ENCODE measurements around the gene NFAM1.

Gene NFAM1

DNA sequence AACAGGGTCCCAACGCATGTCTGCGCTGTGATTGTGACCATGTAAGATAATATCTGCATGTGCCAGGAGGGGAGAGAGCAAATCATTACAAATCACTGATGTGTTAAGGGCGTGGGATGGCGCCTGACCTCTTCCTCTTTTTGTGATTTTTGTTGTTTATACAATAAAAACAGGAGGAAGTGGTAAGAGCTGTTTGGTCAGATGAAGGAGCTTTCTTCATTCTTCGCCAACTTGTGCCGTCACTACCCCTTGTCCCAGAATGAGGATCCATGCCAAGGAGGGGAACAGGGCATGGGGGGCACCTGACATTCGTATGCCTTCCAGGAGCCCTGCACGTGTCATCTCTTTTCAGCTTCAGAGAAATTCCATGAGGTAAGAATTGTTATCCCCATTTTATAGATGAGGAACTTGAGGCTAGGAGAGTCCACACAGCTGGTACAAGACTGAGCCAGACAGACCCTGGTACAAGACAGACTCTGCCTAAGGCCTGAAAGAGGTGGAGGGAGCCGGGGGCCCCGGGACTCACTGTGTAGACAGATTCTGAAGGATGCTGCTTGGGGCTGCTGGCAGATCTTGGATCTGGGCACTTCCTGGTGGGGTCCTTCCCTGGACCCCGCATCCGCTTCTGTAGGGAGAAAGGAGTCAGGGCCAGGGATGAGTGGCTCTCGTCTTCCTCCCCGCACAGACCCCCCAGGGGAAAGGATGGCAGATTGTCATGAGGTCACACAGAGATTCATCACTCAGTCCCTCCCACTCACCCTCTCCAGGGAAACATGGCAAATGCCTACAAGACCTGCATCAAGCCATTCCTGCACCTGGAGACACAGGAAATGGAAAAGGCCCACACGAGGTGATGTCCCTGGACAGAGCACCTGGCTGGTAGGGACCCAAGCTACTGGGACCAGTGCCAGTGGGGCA, 34.6 kb downstream of the NFAM1 start:
- Mint-ChIP-seq H3K4me1 (ENCODE audit: low read depth) (peaks cover 55% of the 10 kb centered on the region), H3K27me3 (peaks cover 20% of the 10 kb centered on the region), H3K27ac (peak overlapping the region; percentile 86), H3K4me3 (peak overlapping the region; percentile 22), H3K36me3 (ENCODE audit: low read depth) (peaks cover 44% of the 10 kb centered on the region), H3K9me3 (no peaks in the 10 kb centered on the region)
- intact Hi-C loops (cut with micrococcal nuclease), result loop anchor here (2.0 kb wide), 2 partner anchors 23 to 39 kb away; no protein-coding TSS in a partner anchor

DNA sequence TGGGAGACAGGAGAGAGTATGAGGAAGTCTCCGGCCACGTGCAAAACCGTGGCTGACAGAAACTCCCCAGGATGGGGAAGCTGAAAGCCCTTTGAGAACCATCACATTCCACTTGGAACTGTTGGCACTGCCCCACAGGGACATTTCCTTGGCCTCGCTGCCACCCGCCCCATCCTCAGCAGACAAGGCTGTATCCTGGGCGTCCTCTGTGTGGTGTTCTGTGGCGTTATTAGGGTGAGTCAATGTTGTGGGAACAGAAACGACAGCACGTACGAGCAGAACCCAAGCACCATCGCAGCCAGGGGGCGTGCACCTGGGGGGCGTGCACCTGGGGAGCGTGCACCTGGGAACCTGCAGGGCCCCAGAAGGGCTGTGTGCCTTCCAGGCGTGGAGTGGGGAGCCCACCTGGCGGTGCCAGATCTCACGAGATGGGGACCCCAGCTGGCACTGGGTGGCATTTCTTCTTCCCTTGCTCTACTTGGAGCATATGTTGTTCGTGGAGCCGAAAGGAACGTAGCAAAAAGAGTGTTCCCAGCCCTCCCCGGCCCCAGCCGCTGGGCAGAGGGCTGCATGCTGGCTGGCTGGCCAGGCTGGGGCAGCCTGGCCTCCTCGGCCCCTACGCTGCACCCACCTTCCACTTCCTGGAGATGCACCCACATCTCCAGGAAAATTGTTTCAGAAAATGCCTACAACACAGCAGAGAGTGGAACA, 35.4 kb downstream of the NFAM1 start:
- Mint-ChIP-seq H3K4me1 (ENCODE audit: low read depth) (peaks cover 58% of the 10 kb centered on the region), H3K27ac (peak overlapping the region; percentile 86), H3K27me3 (peaks cover 25% of the 10 kb centered on the region), H3K4me3 (peak overlapping the region; percentile 48), H3K9me3 (no peaks in the 10 kb centered on the region), H3K36me3 (ENCODE audit: low read depth) (peaks cover 44% of the 10 kb centered on the region)
- intact Hi-C loops (cut with micrococcal nuclease), result loop anchor here (2.0 kb wide), 2 partner anchors 22 to 40 kb away; no protein-coding TSS in a partner anchor

DNA sequence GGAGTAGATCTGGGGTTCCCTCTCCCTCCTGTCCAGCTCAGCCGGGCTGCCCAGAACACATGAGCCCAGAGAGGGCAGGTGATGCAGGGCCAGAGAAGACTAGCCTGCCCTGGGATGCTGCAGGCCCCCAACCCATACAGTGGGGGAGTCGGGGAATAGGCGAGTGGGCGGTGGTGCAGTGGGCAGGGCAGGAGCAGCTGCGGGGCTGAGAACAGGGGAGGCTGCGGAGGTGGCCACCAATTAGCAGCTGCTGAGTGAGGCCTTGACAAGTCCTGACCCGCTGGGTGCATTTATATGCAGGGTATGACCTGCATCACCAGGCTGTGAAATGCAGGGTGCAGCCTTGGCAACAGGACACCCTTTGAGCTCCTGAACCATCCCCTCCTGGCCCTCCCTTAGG, 43.1 kb downstream of the NFAM1 start:
- H3K9me3 Mint-ChIP-seq, result no peaks in the 10 kb centered on the region
- peaks cover 81% of the 10 kb centered on the region for H3K36me3 Mint-ChIP-seq (ENCODE audit: low read depth)
- no peak overlapping the region for H3K27ac Mint-ChIP-seq
- H3K4me3 Mint-ChIP-seq, result no peak overlapping the region
- peaks cover 11% of the 10 kb centered on the region for H3K27me3 Mint-ChIP-seq
- H3K4me1 Mint-ChIP-seq (ENCODE audit: low read depth), result peaks cover 5% of the 10 kb centered on the region
- intact Hi-C loops (cut with micrococcal nuclease), result no loop called here

DNA sequence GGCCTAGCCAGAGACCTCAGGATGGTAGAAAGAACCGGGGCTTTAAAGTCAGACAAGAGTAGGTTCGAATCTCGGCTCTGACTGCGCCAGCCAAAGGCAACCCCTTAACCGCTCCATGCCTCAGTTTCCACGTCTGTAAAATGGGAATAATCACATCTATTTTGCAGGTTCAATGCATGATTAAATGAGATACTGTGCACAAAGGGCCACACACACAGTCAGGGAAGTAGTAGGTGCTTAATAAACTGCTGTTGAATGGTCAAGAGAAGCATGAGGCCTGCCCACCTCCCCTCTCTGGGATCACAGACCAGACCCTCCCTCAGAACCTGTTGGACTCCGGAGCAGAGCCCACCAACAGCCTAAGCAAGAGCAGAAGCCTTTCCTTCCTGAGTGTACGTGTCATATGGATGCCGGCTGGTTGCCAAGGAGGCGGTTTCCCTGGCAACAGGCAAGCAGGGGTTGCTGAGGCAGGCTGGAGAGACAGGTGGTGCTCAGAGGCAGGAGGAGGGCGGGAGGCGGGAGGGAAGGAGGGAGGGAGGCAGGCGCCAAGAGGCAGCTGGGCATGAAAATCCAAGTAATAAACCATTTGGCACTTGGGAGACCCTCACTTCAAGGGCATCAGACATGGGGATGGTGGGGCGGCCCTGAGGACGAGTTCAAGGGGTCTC, 43.9 kb downstream of the NFAM1 start:
- Mint-ChIP-seq H3K4me1 (ENCODE audit: low read depth) (peaks cover 5% of the 10 kb centered on the region), H3K9me3 (no peaks in the 10 kb centered on the region), H3K27ac (no peak overlapping the region), H3K36me3 (ENCODE audit: low read depth) (peaks cover 90% of the 10 kb centered on the region), H3K4me3 (no peak overlapping the region), H3K27me3 (peaks cover 11% of the 10 kb centered on the region)
- intact Hi-C loops (cut with micrococcal nuclease), result no loop called here

DNA sequence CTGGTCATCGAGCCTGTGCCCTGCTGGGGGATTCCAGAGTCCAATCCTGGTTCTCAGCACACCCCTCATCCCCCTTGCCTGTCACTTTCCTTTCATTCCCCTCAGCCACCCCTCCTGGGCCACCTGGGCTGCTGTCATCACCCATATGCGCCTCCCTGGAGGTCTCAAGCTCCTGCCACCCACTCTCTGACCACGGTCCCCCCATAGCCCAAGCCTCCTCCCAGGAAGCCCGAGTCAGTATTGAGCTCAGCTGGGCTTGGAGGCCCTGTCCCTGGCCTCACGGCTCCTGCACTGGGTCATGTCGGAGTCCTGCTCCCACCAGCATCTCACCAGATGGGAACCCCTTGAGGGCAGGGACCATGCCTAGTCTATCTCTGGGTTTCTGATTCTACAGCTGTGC, 44.6 kb downstream of the NFAM1 start:
- Mint-ChIP-seq H3K9me3 (no peaks in the 10 kb centered on the region), H3K36me3 (ENCODE audit: low read depth) (peaks cover 97% of the 10 kb centered on the region), H3K27me3 (peaks cover 12% of the 10 kb centered on the region)

DNA sequence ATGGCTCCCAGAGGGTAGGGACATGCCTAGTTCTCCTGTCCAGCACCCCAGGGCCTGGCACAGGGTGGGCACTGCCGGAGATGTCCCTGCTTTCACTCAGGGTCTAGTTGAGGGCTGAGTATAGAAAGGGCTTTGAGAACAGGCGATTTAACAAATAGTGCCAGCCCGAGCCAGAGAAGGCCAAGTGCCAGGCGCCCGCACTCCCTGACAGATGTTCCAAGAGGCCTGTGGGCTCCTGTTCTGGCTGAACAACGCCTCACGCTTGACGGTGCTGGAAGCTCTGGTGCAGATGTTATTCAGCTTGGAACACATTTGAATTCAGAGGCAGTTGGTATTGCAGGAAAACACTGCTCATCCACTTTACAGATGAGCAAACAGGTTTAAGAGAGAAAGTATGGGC, 46.5 kb downstream of the NFAM1 start:
- intact Hi-C loops (cut with micrococcal nuclease), result no loop called here
- H3K9me3 Mint-ChIP-seq, result no peaks in the 10 kb centered on the region
- H3K36me3 Mint-ChIP-seq (ENCODE audit: low read depth), result peaks cover 96% of the 10 kb centered on the region
- peaks cover 12% of the 10 kb centered on the region for H3K27me3 Mint-ChIP-seq
- no peak overlapping the region for H3K27ac Mint-ChIP-seq
- no peak overlapping the region for H3K4me3 Mint-ChIP-seq
- H3K4me1 Mint-ChIP-seq (ENCODE audit: low read depth), result no peaks in the 10 kb centered on the region

More for the DNA sequence above, 44.6 kb downstream of the NFAM1 start:
- Mint-ChIP-seq H3K4me1 (ENCODE audit: low read depth) (peaks cover 5% of the 10 kb centered on the region), H3K4me3 (no peak overlapping the region), H3K27ac (no peak overlapping the region)
- intact Hi-C loops (cut with micrococcal nuclease), result no loop called here

DNA sequence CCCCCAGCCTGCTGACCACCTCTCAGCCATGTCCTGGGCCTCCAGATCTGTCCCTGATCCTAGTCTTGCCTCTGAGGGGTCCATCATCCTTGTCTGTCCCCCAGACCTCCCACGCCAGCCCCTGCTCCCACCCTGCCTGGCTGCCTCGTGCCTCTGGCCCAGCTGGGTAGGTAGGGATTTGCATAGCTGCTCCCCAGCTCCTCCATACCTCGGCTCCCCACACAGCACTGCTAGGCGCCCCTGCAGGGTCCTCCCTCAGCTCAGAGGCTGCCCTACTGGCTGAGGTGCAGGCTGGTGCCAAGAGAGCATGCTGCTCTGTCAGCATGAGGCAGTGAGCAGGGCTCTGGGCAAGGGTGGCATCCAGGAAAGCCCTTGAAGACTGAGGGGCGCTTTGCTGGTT, 47.7 kb downstream of the NFAM1 start:
- Mint-ChIP-seq H3K27ac (no peak overlapping the region), H3K36me3 (ENCODE audit: low read depth) (peaks cover 97% of the 10 kb centered on the region), H3K27me3 (peaks cover 9% of the 10 kb centered on the region), H3K4me1 (ENCODE audit: low read depth) (no peaks in the 10 kb centered on the region), H3K9me3 (no peaks in the 10 kb centered on the region), H3K4me3 (no peak overlapping the region)
- intact Hi-C loops (cut with micrococcal nuclease), result no loop called here

DNA sequence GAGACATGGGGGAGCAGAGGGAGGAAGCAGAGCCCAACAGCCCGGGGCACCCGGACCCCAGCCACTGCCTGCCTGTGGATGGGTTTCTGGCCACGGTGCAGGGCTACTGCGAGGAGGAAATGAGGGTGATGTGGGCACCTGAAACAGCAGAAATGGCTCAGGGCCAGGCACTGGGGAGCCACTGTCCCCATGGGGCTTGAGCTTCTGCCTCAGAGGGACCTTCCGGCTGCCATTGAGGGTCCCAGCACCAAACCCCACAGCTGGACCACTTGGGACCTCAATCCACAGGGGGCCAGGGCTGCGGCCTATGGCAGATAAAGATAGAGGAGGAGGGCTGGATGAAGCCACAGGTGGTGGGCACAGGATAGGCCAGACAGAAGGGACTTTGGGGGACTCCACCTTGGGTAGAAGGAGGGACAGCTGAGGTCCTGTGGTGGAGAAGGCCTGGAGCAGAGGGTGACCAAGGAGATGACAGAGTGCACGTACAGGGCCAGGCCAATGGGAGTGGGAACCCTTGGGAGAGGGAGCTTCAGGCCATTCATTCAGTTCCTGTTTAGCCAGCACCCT, 48.3 kb downstream of the NFAM1 start:
- Mint-ChIP-seq H3K36me3 (ENCODE audit: low read depth) (peaks cover 93% of the 10 kb centered on the region), H3K4me1 (ENCODE audit: low read depth) (no peaks in the 10 kb centered on the region), H3K27me3 (peaks cover 9% of the 10 kb centered on the region), H3K4me3 (no peak overlapping the region), H3K27ac (no peak overlapping the region), H3K9me3 (no peaks in the 10 kb centered on the region)
- intact Hi-C loops (cut with micrococcal nuclease), result no loop called here

DNA sequence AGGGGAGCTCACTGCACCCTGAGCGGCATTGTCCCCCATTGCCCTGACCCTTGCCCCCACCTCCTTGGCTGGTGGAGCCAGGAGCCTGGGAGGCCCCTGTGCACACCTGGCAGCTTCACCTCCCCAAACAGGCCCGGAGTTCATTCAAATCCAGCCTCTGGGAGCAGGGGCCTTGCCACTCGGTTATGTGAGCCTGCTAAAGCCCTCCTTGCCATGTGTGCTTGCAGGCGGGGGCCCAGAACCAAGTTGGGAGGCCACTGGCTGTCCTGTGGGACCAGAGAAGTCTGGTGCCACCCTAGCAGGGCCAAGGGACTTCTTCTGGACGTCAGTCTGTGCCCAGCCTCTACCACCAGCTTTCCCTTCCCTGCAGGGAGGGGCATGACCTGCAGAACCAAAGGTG, 48.9 kb downstream of the NFAM1 start:
- Mint-ChIP-seq H3K9me3 (no peaks in the 10 kb centered on the region), H3K4me3 (no peak overlapping the region), H3K4me1 (ENCODE audit: low read depth) (no peaks in the 10 kb centered on the region), H3K27ac (no peak overlapping the region), H3K36me3 (ENCODE audit: low read depth) (peaks cover 87% of the 10 kb centered on the region), H3K27me3 (peaks cover 14% of the 10 kb centered on the region)
- intact Hi-C loops (cut with micrococcal nuclease), result no loop called here

DNA sequence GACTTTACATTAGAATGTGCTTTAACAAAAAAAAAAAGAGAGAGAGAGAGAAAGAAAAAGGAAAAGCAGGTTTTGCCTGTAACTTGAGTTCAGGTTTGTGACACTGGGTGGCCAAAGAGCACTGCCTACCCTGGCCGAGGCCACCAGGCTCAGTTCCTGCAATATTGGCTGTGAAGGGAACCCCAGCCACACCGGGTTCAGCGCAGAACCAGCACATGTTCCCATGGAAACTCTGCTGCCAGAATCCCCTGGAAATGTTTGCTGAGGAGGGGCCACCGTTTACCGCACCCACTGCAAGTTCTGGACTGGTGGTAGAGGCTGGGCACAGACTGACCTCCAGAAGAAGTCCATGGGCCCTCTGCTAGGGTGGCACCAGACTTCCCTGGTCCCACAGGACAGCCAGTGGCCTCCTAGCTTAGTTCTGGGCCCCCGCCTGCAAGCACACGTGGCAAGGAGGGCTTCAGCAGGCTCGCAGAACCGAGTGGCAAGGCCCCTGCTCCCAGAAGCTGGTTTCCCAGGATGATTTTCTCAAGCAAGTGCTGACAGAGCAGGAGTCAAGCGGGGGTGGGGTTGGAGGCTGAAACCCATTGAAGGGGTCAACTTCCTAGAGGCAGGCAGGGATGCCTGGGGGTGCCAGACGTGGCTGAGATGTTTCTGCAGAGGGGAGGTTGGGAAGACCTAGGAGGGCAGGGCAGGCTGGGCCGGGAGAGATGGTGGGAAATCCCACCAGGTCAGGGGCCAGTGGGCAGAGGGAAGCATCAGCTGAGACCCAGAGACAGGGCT, 51.2 kb downstream of the NFAM1 start:
- Mint-ChIP-seq H3K4me1 (ENCODE audit: low read depth) (peaks cover 19% of the 10 kb centered on the region), H3K9me3 (no peaks in the 10 kb centered on the region), H3K4me3 (no peak overlapping the region), H3K27ac (peak overlapping the region; percentile 30), H3K27me3 (peaks cover 23% of the 10 kb centered on the region), H3K36me3 (ENCODE audit: low read depth) (peaks cover 63% of the 10 kb centered on the region)
- intact Hi-C loops (cut with micrococcal nuclease), result no loop called here

DNA sequence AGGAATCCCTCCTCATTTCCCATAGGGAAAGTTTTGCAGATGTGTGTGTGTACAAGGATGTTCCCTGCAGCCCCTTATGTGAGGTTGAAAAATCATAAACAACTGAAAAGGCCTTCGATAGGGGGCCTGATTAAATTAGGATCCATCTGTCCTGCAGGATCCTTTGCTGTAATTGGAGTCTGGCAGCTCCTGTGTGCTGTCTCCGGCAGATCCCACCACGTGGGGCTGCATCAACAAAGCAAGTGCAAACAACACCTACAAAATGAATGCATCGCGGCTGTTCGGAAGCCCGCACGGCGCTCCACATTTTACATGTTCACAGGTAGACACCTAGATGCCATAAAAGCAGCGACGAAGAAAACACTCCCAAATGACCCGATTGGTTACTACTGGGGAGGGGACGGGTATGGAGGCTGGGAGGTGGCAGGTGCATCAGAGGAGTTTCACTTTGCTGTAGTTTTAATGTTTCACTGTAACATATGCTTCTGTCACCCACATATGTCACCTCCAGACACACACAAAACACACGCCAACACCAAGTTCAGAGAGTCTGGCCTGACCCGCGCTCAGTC, 52.2 kb downstream of the NFAM1 start:
- H3K27me3 Mint-ChIP-seq, result peaks cover 23% of the 10 kb centered on the region
- no peaks in the 10 kb centered on the region for H3K9me3 Mint-ChIP-seq
- H3K4me3 Mint-ChIP-seq, result no peak overlapping the region
- intact Hi-C loops (cut with micrococcal nuclease), result loop anchor here (5.0 kb wide), 1 partner anchor 57 kb away; no protein-coding TSS in a partner anchor
- H3K27ac Mint-ChIP-seq, result peak overlapping the region; percentile 30
- peaks cover 54% of the 10 kb centered on the region for H3K36me3 Mint-ChIP-seq (ENCODE audit: low read depth)
- H3K4me1 Mint-ChIP-seq (ENCODE audit: low read depth), result peaks cover 28% of the 10 kb centered on the region

DNA sequence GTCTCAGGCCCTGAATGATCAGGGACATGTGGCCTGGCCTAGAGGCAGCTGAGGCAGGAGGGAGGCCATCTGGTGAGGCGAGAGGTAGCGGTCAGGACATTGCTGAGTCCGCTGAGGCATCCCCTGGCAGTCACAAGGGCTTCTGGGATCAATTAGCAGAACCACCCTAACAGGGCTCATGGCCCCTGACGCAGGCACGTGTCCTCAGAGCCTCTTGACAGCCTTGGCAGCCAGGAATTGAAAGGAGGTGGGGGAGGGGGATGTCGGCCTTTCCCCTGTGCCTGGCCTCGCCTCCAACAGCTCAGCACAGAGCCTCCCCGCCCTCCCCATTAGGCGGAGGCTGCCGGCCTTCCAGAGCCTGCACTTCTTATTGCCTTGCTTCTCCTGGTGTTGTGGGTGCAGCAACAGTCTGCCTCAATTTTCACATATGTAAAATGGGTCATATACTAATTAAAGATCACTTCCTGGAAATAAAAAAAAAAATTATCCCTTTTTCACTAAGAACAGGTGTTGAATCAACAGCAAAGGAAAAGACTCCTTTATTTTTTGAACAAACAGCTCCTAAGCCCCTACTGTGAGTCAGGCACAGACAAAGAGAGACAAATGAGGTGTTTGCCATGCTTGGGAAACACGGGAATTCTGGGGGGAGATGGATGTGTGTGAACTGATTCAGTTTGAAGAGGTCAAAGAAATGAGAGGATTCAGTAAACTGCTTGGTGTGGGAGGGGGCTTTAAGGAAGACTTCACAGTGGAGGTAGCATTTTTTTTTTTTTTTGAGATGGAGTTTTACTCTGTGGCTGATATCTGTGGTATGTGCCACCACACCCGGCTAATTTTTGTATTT, 55.3 kb downstream of the NFAM1 start:
- no peak overlapping the region for H3K4me3 Mint-ChIP-seq
- peaks cover 40% of the 10 kb centered on the region for H3K4me1 Mint-ChIP-seq (ENCODE audit: low read depth)
- peaks cover 34% of the 10 kb centered on the region for H3K27me3 Mint-ChIP-seq
- no peaks in the 10 kb centered on the region for H3K9me3 Mint-ChIP-seq
- intact Hi-C loops (cut with micrococcal nuclease), result loop anchor here (5.0 kb wide), 1 partner anchor 60 kb away; no protein-coding TSS in a partner anchor
- H3K27ac Mint-ChIP-seq, result peak overlapping the region; percentile 79
- peaks cover 23% of the 10 kb centered on the region for H3K36me3 Mint-ChIP-seq (ENCODE audit: low read depth)
